Endothelial cell of umbilical vein (primary cell): ENCODE results near the gene DIS3L2. TPM values are rescaled to one million over a fixed set of nuclear protein-coding genes. Genes with fewer than 3 reads are reported as not detected.

Experiments used
- BruUV-seq: library from RNA; stranded (reverse); fragments of 400-500 nt; replicated peaks from 2 replicates; lab custom pipeline; 2021; lab: Mats Ljungman, UMichigan
- CTCF ChIA-PET: fragments of 300-600, 350-600 bp; sonication (Branson Sonifier 250); formaldehyde crosslinking; loops from one replicate; lab custom pipeline; 2021; ENCODE audit warnings: antibody characterized with exemption, inconsistent platforms; lab: Charles Lee
- POLR2A ChIA-PET: fragments of 300-600, 350-600 bp; sonication (Branson Sonifier 250); formaldehyde crosslinking; loops from one replicate; lab custom pipeline; 2021; ENCODE audit warnings: antibody characterized with exemption, inconsistent platforms; lab: Charles Lee
- DNase-seq: peaks from one replicate; pipeline ENCODE4 v3.0.0-alpha.2; 2011; ENCODE audit warnings: low read depth, low spot score
- FAIRE-seq: peaks from 2 replicates; lab custom pipeline; 2011; peaks lifted over from hg19 to GRCh38; lab: Jason Lieb, UNC
- H2AFZ ChIP-seq: 2 replicates; pipeline ENCODE4 v1.6.0; 2012; ENCODE audit warnings: low read depth, low read length, control low read depth, inconsistent platforms
- H3K27ac ChIP-seq: 2 replicates; pipeline ENCODE4 v1.5.1; 2011; ENCODE audit warnings: low read depth, mild to moderate bottlenecking, control low read depth, low read length, moderate library complexity; ENCODE audit not compliant: insufficient read depth
- H3K27me3 ChIP-seq, 2 experiments: 2 replicates each; pipeline versions ENCODE4 v1.6.0 to v1.6.1; 2011; ENCODE audit warnings: low read length in 2 of 2, mixed read lengths in 1 of 2; ENCODE audit not compliant: control insufficient read depth in 2 of 2, insufficient read depth in 2 of 2
- H3K36me3 ChIP-seq, 2 experiments: 2 replicates in 1 of 2; 3 replicates in 1 of 2; pipeline ENCODE4 v1.5.1; 2011; ENCODE audit warnings: low read length in 2 of 2, mild to moderate bottlenecking in 1 of 2, moderate library complexity in 1 of 2; ENCODE audit not compliant: control insufficient read depth in 2 of 2, insufficient read depth in 2 of 2; ENCODE audit errors: extremely low read depth in 1 of 2
- H3K4me1 ChIP-seq: 3 replicates; pipeline ENCODE4 v1.5.1; 2011; ENCODE audit warnings: mild to moderate bottlenecking, low read length; ENCODE audit not compliant: control insufficient read depth, insufficient read depth; ENCODE audit errors: extremely low read depth
- H3K4me2 ChIP-seq: 2 replicates; pipeline ENCODE4 v1.6.1; 2011; ENCODE audit warnings: low read length, control low read depth, mixed read lengths; ENCODE audit not compliant: insufficient read depth
- H3K4me3 ChIP-seq, 3 experiments: fragments of 200-600 bp in 1 of 3; sonication (generic), shearing (Covaris generic) in 1 of 3; replicated peaks in 1 of 3; 2 replicates each; pipeline ENCODE4 v1.5.1; 2011 to 2016; ENCODE audit warnings: control low read depth in 3 of 3, low read length in 3 of 3, mild to moderate bottlenecking in 2 of 3, inconsistent platforms in 1 of 3, low read depth in 1 of 3, moderate library complexity in 1 of 3; ENCODE audit not compliant: insufficient read depth in 1 of 3
- H3K79me2 ChIP-seq: 2 replicates; pipeline ENCODE4 v1.6.0; 2012; ENCODE audit warnings: low read length, inconsistent platforms; ENCODE audit not compliant: control insufficient read depth, insufficient read depth
- H3K9ac ChIP-seq: replicated peaks from 2 replicates; pipeline ENCODE3; 2011; ENCODE audit warnings: low read length, control low read depth; ENCODE audit not compliant: insufficient read depth; ENCODE audit errors: extremely low read depth
- H3K9me1 ChIP-seq: replicated peaks from 3 replicates; pipeline ENCODE4 v1.6.0; 2011; ENCODE audit warnings: mild to moderate bottlenecking, low read length; ENCODE audit not compliant: control insufficient read depth, insufficient read depth; ENCODE audit errors: extremely low read depth
- H3K9me3 ChIP-seq: replicated peaks from 2 replicates; pipeline ENCODE4 v1.5.1; 2012; ENCODE audit warnings: low read length, inconsistent platforms; ENCODE audit not compliant: control insufficient read depth, insufficient read depth
- H4K20me1 ChIP-seq: replicated peaks from 2 replicates; pipeline ENCODE3; 2011; ENCODE audit warnings: mild to moderate bottlenecking, low read length; ENCODE audit not compliant: control insufficient read depth, insufficient read depth; ENCODE audit errors: extremely low read depth
- EZH2 ChIP-seq: IDR thresholded peaks from 2 replicates; pipeline ENCODE4 v1.6.1; 2012; ENCODE audit warnings: borderline replicate concordance, low read depth, mild to moderate bottlenecking, moderate library complexity, low read length, inconsistent platforms; ENCODE audit not compliant: severe bottlenecking
- FOS ChIP-seq: IDR thresholded peaks from 2 replicates; pipeline ENCODE4 v1.6.1; 2011; ENCODE audit warnings: mild to moderate bottlenecking, low read length, moderate library complexity, borderline replicate concordance; ENCODE audit not compliant: insufficient read depth
- GATA2 ChIP-seq: IDR thresholded peaks from 2 replicates; pipeline ENCODE4 v1.7.0; 2011; ENCODE audit warnings: low read depth, mild to moderate bottlenecking, moderate library complexity, mixed read lengths, low read length; ENCODE audit not compliant: insufficient read length, insufficient read depth
- JUN ChIP-seq: IDR thresholded peaks from 2 replicates; pipeline ENCODE4 v1.6.1; 2011; ENCODE audit warnings: borderline replicate concordance, low read depth; ENCODE audit not compliant: insufficient read length, insufficient read depth
- MAX ChIP-seq: IDR thresholded peaks from 2 replicates; pipeline ENCODE4 v1.6.1; 2011; ENCODE audit not compliant: insufficient read depth, insufficient read length
- MYC ChIP-seq: IDR thresholded peaks from one replicate; pipeline ENCODE4 v1.6.1; 2011; ENCODE audit warnings: mild to moderate bottlenecking, low read depth, low read length
- POLR2A ChIP-seq: IDR thresholded peaks from 2 replicates; pipeline ENCODE4 v1.6.1; 2012; ENCODE audit warnings: low read depth, mild to moderate bottlenecking, control low read depth, low read length
- POLR2AphosphoS5 ChIP-seq: IDR thresholded peaks from 2 replicates; pipeline ENCODE4 v1.6.1; 2012; ENCODE audit warnings: low read depth, mild to moderate bottlenecking, control low read depth, low read length, moderate library complexity; ENCODE audit not compliant: insufficient read depth
- dilution Hi-C: fragments of 300-500 bp; cut with MboI; formaldehyde crosslinking; loops from one replicate; pipeline ENCODE4 v1.15.0; 2019; ENCODE audit warnings: low sequenced_read_pairs; ENCODE audit not compliant: extremely low pct_ligation_motif_present
- intact Hi-C: fragments of 100-400 bp; cut with micrococcal nuclease; formaldehyde crosslinking; loops from one replicate; pipeline ENCODE4 v1.10.0; 2022
- polyA plus RNA-seq, 4 experiments: library from polyadenylated mRNA; depleted of rRNA in 3 of 4; stranded (reverse) in 3 of 4; unstranded in 1 of 4; fragments of >200 nt; gene quantifications; 2 replicates each; pipeline versions ENCODE4 v1.2.1 to v1.2.3, GENCODE V29; 2011 to 2012; ENCODE audit warnings: missing spikeins in 1 of 4
- total RNA-seq: library from RNA; stranded (reverse); gene quantifications from 2 replicates; pipeline ENCODE4 v1.2.3, GENCODE V29; 2021
- TF ChIP-seq, protein P1 (sequence below), 2 donors: IDR thresholded peaks; 1 replicate in 1 of 2; 2 replicates in 1 of 2; pipeline ENCODE4 v1.5.1; 2011; ENCODE audit warnings: low read length in 2 of 2, mild to moderate bottlenecking in 2 of 2, moderate library complexity in 2 of 2, control low read depth in 1 of 2, inconsistent platforms in 1 of 2, low read depth in 1 of 2; ENCODE audit not compliant: insufficient read depth in 1 of 2; ENCODE audit errors: extremely low read depth in 1 of 2

The DIS3L2 gene
- total and polyA plus RNA-seq, 2 donors (not counting 3 experiments of a cell fraction or from before 2014, with no cell fraction given) = 14.6 to 31.2 TPM

- no peaks in the 10 kb centered on the region for H3K9me1 ChIP-seq
- intact Hi-C loops = no loop called here
- H2AFZ ChIP-seq = no peak overlapping the region
- BruUV-seq = no TSS peak
- TF ChIP-seq POLR2A (no peak), POLR2AphosphoS5 (no peak), EZH2 (no peak), GATA2 (no peak), FOS (no peak), MYC (no peak), MAX (no peak), JUN (no peak)
- TF ChIP-seq, protein P1, sequence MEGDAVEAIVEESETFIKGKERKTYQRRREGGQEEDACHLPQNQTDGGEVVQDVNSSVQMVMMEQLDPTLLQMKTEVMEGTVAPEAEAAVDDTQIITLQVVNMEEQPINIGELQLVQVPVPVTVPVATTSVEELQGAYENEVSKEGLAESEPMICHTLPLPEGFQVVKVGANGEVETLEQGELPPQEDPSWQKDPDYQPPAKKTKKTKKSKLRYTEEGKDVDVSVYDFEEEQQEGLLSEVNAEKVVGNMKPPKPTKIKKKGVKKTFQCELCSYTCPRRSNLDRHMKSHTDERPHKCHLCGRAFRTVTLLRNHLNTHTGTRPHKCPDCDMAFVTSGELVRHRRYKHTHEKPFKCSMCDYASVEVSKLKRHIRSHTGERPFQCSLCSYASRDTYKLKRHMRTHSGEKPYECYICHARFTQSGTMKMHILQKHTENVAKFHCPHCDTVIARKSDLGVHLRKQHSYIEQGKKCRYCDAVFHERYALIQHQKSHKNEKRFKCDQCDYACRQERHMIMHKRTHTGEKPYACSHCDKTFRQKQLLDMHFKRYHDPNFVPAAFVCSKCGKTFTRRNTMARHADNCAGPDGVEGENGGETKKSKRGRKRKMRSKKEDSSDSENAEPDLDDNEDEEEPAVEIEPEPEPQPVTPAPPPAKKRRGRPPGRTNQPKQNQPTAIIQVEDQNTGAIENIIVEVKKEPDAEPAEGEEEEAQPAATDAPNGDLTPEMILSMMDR (IDR thresholded peaks at IDR 0.05; ENCODE audit: extremely low read depth in 1 of 2, insufficient read depth in 1 of 2, low read depth in 1 of 2, low read length in 2 of 2) = no peak
- FAIRE-seq = no peak
- H3K4me2 ChIP-seq = no peak overlapping the region
- H3K9ac ChIP-seq = no peak overlapping the region
- ChIA-PET CTCF (no interaction called here), POLR2A (no interaction called here)
- dilution Hi-C loops = no loop called here
- no peaks in the 10 kb centered on the region for H3K9me3 ChIP-seq
- H3K4me3 ChIP-seq = no peak overlapping the region
- no peak for DNase-seq
- H3K4me1 ChIP-seq = no peaks in the 10 kb centered on the region
- H3K27ac ChIP-seq = no peak overlapping the region
- H4K20me1 ChIP-seq = no peaks in the 10 kb centered on the region
- H3K27me3 ChIP-seq = peaks cover 12 to 18% of the 10 kb centered on the region in 2 experiments
- H3K36me3 ChIP-seq = no peaks in the 10 kb centered on the region
- no peaks in the 10 kb centered on the region for H3K79me2 ChIP-seq
Observed at GRCh38 chr2:231932711-231932970, 28.9 kb upstream of the DIS3L2 start.
